GM19193 (cell line): ENCODE measurements around the gene PPP2R5E.

Source experiments
- POLR2A ChIP-seq: IDR thresholded peaks from 4 replicates; pipeline ENCODE4 v1.6.1; 2011; ENCODE audit not compliant: insufficient read depth, insufficient read length; ENCODE audit errors: extremely low read depth

Gene PPP2R5E

GRCh38 chr14:63542231-63542999, 762 bp downstream of the PPP2R5E start:
- no peak for TF ChIP-seq POLR2A

- TF ChIP-seq POLR2A = no peak
Measured at GRCh38 chr14:63535918-63536317, 7.3 kb downstream of the PPP2R5E start.

- TF ChIP-seq POLR2A = no peak
Measured at GRCh38 chr14:63533474-63533873, 9.7 kb downstream of the PPP2R5E start.

GRCh38 chr14:63524537-63525155, 18.5 kb downstream of the PPP2R5E start:
- no peak for TF ChIP-seq POLR2A

- no peak for TF ChIP-seq POLR2A
Measured at GRCh38 chr14:63523735-63524426, 19.3 kb downstream of the PPP2R5E start.

- TF ChIP-seq POLR2A = no peak
Measured at GRCh38 chr14:63517354-63517753, 25.8 kb downstream of the PPP2R5E start.

GRCh38 chr14:63515240-63515639, 27.9 kb downstream of the PPP2R5E start:
- TF ChIP-seq POLR2A = no peak

GRCh38 chr14:63513756-63514155, 29.4 kb downstream of the PPP2R5E start:
- no peak for TF ChIP-seq POLR2A

GRCh38 chr14:63512861-63513260, 30.3 kb downstream of the PPP2R5E start:
- no peak for TF ChIP-seq POLR2A

- TF ChIP-seq POLR2A = no peak
Measured at GRCh38 chr14:63510538-63510937, 32.6 kb downstream of the PPP2R5E start.

- TF ChIP-seq POLR2A = no peak
Measured at GRCh38 chr14:63508033-63508432, 35.1 kb downstream of the PPP2R5E start.

- no peak for TF ChIP-seq POLR2A
Measured at GRCh38 chr14:63504648-63505047, 38.5 kb downstream of the PPP2R5E start.

GRCh38 chr14:63501429-63501828, 41.7 kb downstream of the PPP2R5E start:
- TF ChIP-seq POLR2A = no peak

- no peak for TF ChIP-seq POLR2A
Measured at GRCh38 chr14:63499701-63500250, 43.4 kb downstream of the PPP2R5E start.

- TF ChIP-seq POLR2A = no peak
Measured at GRCh38 chr14:63496837-63497400, 46.3 kb downstream of the PPP2R5E start.
